Endothelial cell of umbilical vein (primary cell): ENCODE measurements around the gene CNKSR2. TPM values are rescaled to one million over a fixed set of nuclear protein-coding genes. Genes with fewer than 3 reads are reported as not detected.

Source experiments
- BruUV-seq: library from RNA; stranded (reverse); fragments of 400-500 nt; replicated peaks from 2 replicates; lab custom pipeline; 2021; lab: Mats Ljungman, UMichigan
- CTCF ChIA-PET: fragments of 300-600, 350-600 bp; sonication (Branson Sonifier 250); formaldehyde crosslinking; loops from one replicate; lab custom pipeline; 2021; ENCODE audit warnings: antibody characterized with exemption, inconsistent platforms; lab: Charles Lee
- POLR2A ChIA-PET: fragments of 300-600, 350-600 bp; sonication (Branson Sonifier 250); formaldehyde crosslinking; loops from one replicate; lab custom pipeline; 2021; ENCODE audit warnings: antibody characterized with exemption, inconsistent platforms; lab: Charles Lee
- DNase-seq: peaks from one replicate; pipeline ENCODE4 v3.0.0-alpha.2; 2011; ENCODE audit warnings: low read depth, low spot score
- FAIRE-seq: peaks from 2 replicates; lab custom pipeline; 2011; peaks lifted over from hg19 to GRCh38; lab: Jason Lieb, UNC
- H2AFZ ChIP-seq: 2 replicates; pipeline ENCODE4 v1.6.0; 2012; ENCODE audit warnings: low read depth, low read length, control low read depth, inconsistent platforms
- H3K27ac ChIP-seq: 2 replicates; pipeline ENCODE4 v1.5.1; 2011; ENCODE audit warnings: low read depth, mild to moderate bottlenecking, control low read depth, low read length, moderate library complexity; ENCODE audit not compliant: insufficient read depth
- H3K27me3 ChIP-seq, 2 experiments: 2 replicates each; pipeline versions ENCODE4 v1.6.0 to v1.6.1; 2011; ENCODE audit warnings: low read length in 2 of 2, mixed read lengths in 1 of 2; ENCODE audit not compliant: control insufficient read depth in 2 of 2, insufficient read depth in 2 of 2
- H3K36me3 ChIP-seq, 2 experiments: 2 replicates in 1 of 2; 3 replicates in 1 of 2; pipeline ENCODE4 v1.5.1; 2011; ENCODE audit warnings: low read length in 2 of 2, mild to moderate bottlenecking in 1 of 2, moderate library complexity in 1 of 2; ENCODE audit not compliant: control insufficient read depth in 2 of 2, insufficient read depth in 2 of 2; ENCODE audit errors: extremely low read depth in 1 of 2
- H3K4me1 ChIP-seq: 3 replicates; pipeline ENCODE4 v1.5.1; 2011; ENCODE audit warnings: mild to moderate bottlenecking, low read length; ENCODE audit not compliant: control insufficient read depth, insufficient read depth; ENCODE audit errors: extremely low read depth
- H3K4me2 ChIP-seq: 2 replicates; pipeline ENCODE4 v1.6.1; 2011; ENCODE audit warnings: low read length, control low read depth, mixed read lengths; ENCODE audit not compliant: insufficient read depth
- H3K4me3 ChIP-seq, 3 experiments: fragments of 200-600 bp in 1 of 3; sonication (generic), shearing (Covaris generic) in 1 of 3; replicated peaks in 1 of 3; 2 replicates each; pipeline ENCODE4 v1.5.1; 2011 to 2016; ENCODE audit warnings: control low read depth in 3 of 3, low read length in 3 of 3, mild to moderate bottlenecking in 2 of 3, inconsistent platforms in 1 of 3, low read depth in 1 of 3, moderate library complexity in 1 of 3; ENCODE audit not compliant: insufficient read depth in 1 of 3
- H3K79me2 ChIP-seq: 2 replicates; pipeline ENCODE4 v1.6.0; 2012; ENCODE audit warnings: low read length, inconsistent platforms; ENCODE audit not compliant: control insufficient read depth, insufficient read depth
- H3K9ac ChIP-seq: replicated peaks from 2 replicates; pipeline ENCODE3; 2011; ENCODE audit warnings: low read length, control low read depth; ENCODE audit not compliant: insufficient read depth; ENCODE audit errors: extremely low read depth
- H3K9me1 ChIP-seq: replicated peaks from 3 replicates; pipeline ENCODE4 v1.6.0; 2011; ENCODE audit warnings: mild to moderate bottlenecking, low read length; ENCODE audit not compliant: control insufficient read depth, insufficient read depth; ENCODE audit errors: extremely low read depth
- H3K9me3 ChIP-seq: replicated peaks from 2 replicates; pipeline ENCODE4 v1.5.1; 2012; ENCODE audit warnings: low read length, inconsistent platforms; ENCODE audit not compliant: control insufficient read depth, insufficient read depth
- H4K20me1 ChIP-seq: replicated peaks from 2 replicates; pipeline ENCODE3; 2011; ENCODE audit warnings: mild to moderate bottlenecking, low read length; ENCODE audit not compliant: control insufficient read depth, insufficient read depth; ENCODE audit errors: extremely low read depth
- CTCF ChIP-seq, 2 donors: IDR thresholded peaks; 1 replicate in 1 of 2; 2 replicates in 1 of 2; pipeline ENCODE4 v1.5.1; 2011; ENCODE audit warnings: low read length in 2 of 2, mild to moderate bottlenecking in 2 of 2, moderate library complexity in 2 of 2, control low read depth in 1 of 2, inconsistent platforms in 1 of 2, low read depth in 1 of 2; ENCODE audit not compliant: insufficient read depth in 1 of 2; ENCODE audit errors: extremely low read depth in 1 of 2
- EZH2 ChIP-seq: IDR thresholded peaks from 2 replicates; pipeline ENCODE4 v1.6.1; 2012; ENCODE audit warnings: borderline replicate concordance, low read depth, mild to moderate bottlenecking, moderate library complexity, low read length, inconsistent platforms; ENCODE audit not compliant: severe bottlenecking
- FOS ChIP-seq: IDR thresholded peaks from 2 replicates; pipeline ENCODE4 v1.6.1; 2011; ENCODE audit warnings: mild to moderate bottlenecking, low read length, moderate library complexity, borderline replicate concordance; ENCODE audit not compliant: insufficient read depth
- GATA2 ChIP-seq: IDR thresholded peaks from 2 replicates; pipeline ENCODE4 v1.7.0; 2011; ENCODE audit warnings: low read depth, mild to moderate bottlenecking, moderate library complexity, mixed read lengths, low read length; ENCODE audit not compliant: insufficient read length, insufficient read depth
- JUN ChIP-seq: IDR thresholded peaks from 2 replicates; pipeline ENCODE4 v1.6.1; 2011; ENCODE audit warnings: borderline replicate concordance, low read depth; ENCODE audit not compliant: insufficient read length, insufficient read depth
- MAX ChIP-seq: IDR thresholded peaks from 2 replicates; pipeline ENCODE4 v1.6.1; 2011; ENCODE audit not compliant: insufficient read depth, insufficient read length
- MYC ChIP-seq: IDR thresholded peaks from one replicate; pipeline ENCODE4 v1.6.1; 2011; ENCODE audit warnings: mild to moderate bottlenecking, low read depth, low read length
- POLR2A ChIP-seq: IDR thresholded peaks from 2 replicates; pipeline ENCODE4 v1.6.1; 2012; ENCODE audit warnings: low read depth, mild to moderate bottlenecking, control low read depth, low read length
- POLR2AphosphoS5 ChIP-seq: IDR thresholded peaks from 2 replicates; pipeline ENCODE4 v1.6.1; 2012; ENCODE audit warnings: low read depth, mild to moderate bottlenecking, control low read depth, low read length, moderate library complexity; ENCODE audit not compliant: insufficient read depth
- dilution Hi-C: fragments of 300-500 bp; cut with MboI; formaldehyde crosslinking; loops from one replicate; pipeline ENCODE4 v1.15.0; 2019; ENCODE audit warnings: low sequenced_read_pairs; ENCODE audit not compliant: extremely low pct_ligation_motif_present
- intact Hi-C: fragments of 100-400 bp; cut with micrococcal nuclease; formaldehyde crosslinking; loops from one replicate; pipeline ENCODE4 v1.10.0; 2022
- polyA plus RNA-seq, 4 experiments: library from polyadenylated mRNA; depleted of rRNA in 3 of 4; stranded (reverse) in 3 of 4; unstranded in 1 of 4; fragments of >200 nt; gene quantifications; 2 replicates each; pipeline versions ENCODE4 v1.2.1 to v1.2.3, GENCODE V29; 2011 to 2012; ENCODE audit warnings: missing spikeins in 1 of 4
- total RNA-seq: library from RNA; stranded (reverse); gene quantifications from 2 replicates; pipeline ENCODE4 v1.2.3, GENCODE V29; 2021

CNKSR2 gene
- total and polyA plus RNA-seq, 2 donors (not counting 3 experiments of a cell fraction or from before 2014, with no cell fraction given), result 0.13 TPM; not detected in 1

- H2AFZ ChIP-seq, result no peak overlapping the region
- no peak for DNase-seq
- no peaks in the 10 kb centered on the region for H3K9me1 ChIP-seq
- no peak overlapping the region for H3K4me2 ChIP-seq
- no peak for FAIRE-seq
- no peaks in the 10 kb centered on the region for H3K4me1 ChIP-seq
- no peaks in the 10 kb centered on the region for H3K79me2 ChIP-seq
- H3K4me3 ChIP-seq, result no peak overlapping the region
- dilution Hi-C loops (no loop called here), intact Hi-C loops (no loop called here)
- H3K36me3 ChIP-seq, result no peaks in the 10 kb centered on the region
- H4K20me1 ChIP-seq, result no peaks in the 10 kb centered on the region
- no peaks in the 10 kb centered on the region for H3K9me3 ChIP-seq
- CTCF ChIA-PET, result no interaction called here
- H3K9ac ChIP-seq, result no peak overlapping the region
- BruUV-seq, result no TSS peak
- POLR2A ChIA-PET, result no interaction called here
- H3K27me3 ChIP-seq, result no peaks in the 10 kb centered on the region
- TF ChIP-seq GATA2 (no peak), EZH2 (no peak), MAX (no peak), MYC (no peak), CTCF (IDR thresholded peaks at IDR 0.05; ENCODE audit: extremely low read depth in 1 of 2, insufficient read depth in 1 of 2, low read depth in 1 of 2, low read length in 2 of 2) (no peak), FOS (no peak), POLR2AphosphoS5 (no peak), JUN (no peak), POLR2A (no peak)
- H3K27ac ChIP-seq, result no peak overlapping the region
Observed at GRCh38 chrX:21610168-21610567, 235.9 kb downstream of the CNKSR2 start.
